Loucy (cell line): ENCODE results near the gene EPHA6.

Experiments used
- EZH2phosphoT487 ChIP-seq: fragments of 200-600 bp; IDR thresholded peaks from 2 replicates; pipeline ENCODE4 v1.6.1; 2018; ENCODE audit warnings: antibody characterized with exemption, mild to moderate bottlenecking, moderate library complexity, borderline replicate concordance
- TF ChIP-seq, protein P1 (sequence below): fragments of 200-600 bp; sonication (generic); conservative IDR thresholded peaks from 2 replicates; pipeline ENCODE4 v1.5.1; 2014; ENCODE audit warnings: mild to moderate bottlenecking, antibody characterized with exemption, low read length

DNA sequence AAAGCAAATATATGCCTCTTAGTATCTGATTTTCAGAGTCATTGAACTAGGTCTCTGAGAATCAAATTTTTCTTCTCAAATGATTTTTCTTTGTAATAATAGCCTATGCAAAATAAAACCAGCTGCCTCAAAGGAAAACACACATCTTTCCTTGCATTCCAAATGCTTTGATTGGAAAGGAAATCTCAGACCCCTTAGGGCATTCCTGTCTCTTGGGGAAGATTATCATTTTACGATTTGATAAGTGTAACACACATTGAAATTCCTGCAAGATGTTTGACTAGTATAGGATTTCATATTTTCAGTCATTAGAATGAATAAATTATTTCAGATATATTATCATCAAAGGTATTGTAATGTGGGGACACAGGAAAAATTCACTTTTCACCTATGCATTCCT lies 244.8 kb downstream of the EPHA6 start:
- TF ChIP-seq, protein P1, sequence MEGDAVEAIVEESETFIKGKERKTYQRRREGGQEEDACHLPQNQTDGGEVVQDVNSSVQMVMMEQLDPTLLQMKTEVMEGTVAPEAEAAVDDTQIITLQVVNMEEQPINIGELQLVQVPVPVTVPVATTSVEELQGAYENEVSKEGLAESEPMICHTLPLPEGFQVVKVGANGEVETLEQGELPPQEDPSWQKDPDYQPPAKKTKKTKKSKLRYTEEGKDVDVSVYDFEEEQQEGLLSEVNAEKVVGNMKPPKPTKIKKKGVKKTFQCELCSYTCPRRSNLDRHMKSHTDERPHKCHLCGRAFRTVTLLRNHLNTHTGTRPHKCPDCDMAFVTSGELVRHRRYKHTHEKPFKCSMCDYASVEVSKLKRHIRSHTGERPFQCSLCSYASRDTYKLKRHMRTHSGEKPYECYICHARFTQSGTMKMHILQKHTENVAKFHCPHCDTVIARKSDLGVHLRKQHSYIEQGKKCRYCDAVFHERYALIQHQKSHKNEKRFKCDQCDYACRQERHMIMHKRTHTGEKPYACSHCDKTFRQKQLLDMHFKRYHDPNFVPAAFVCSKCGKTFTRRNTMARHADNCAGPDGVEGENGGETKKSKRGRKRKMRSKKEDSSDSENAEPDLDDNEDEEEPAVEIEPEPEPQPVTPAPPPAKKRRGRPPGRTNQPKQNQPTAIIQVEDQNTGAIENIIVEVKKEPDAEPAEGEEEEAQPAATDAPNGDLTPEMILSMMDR = no peak
- no peak for TF ChIP-seq EZH2phosphoT487
